ENCODE results near the gene WDR45B. TPM values are rescaled to one million over a fixed set of nuclear protein-coding genes. Genes with fewer than 3 reads are reported as not detected.

Gene WDR45B
- polyA plus RNA-seq, 1 of the 3 experiments (the other 2 are of a cell fraction) = 171 TPM

- CTCF ChIA-PET = interaction anchor here (0.8 to 1.2 kb wide), 2 partner anchors 18 to 113 kb away, joined by 4 to 5 read pairs; no protein-coding TSS in a partner anchor
These were observed 14.5 kb upstream of the WDR45B start for GRCh38 chr17:82662711-82663261.

DNA sequence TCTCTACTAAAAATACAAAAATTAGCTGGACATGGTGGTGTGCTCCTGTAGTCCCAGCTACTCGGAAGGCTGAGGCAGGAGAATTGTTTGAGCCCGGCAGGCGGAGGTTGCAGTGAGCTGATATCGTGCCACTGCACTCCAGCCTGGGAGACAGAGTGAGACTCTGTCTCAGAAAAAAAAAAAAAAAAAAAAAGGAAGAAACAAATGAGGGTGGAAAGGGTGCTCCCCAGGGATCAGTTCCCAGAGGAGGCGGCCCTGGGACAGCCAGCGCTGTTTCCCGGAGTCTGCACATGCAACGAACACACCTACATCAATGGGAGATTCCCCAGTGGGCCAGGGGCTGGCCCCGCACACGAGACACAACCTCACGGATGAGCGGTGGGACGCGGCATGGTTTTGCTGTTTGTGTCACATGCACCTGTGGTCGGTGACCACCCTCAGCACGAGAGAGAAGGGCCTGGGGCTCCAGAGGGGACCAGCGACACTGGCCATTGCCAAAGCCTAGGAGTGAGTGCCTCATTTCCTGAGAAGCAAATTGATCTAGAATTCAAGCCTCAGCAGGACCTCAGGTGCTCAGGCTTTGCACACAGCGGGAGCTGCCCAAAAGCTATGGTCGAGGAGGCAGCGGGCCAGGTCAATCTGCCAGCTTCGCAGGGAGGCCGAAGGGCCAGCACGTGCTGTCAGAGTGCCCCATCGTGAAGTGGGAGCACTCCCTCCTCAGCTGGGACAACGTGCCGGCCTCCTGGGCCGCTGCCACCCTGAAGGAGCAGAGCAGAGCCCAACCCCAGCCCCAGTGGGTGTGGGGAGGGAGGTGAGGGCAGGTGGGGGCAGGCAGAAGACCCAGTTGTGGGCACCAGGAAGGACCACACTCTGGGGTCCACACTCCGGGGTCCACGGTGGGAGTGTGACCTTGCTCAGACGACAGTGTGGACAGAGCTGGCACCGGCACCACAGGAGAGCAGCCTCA, 13.8 kb upstream of the WDR45B start:
- H3K4me2 ChIP-seq = no peak overlapping the region
- POLR2A ChIA-PET = interaction anchor here (0.7 kb wide), 1 partner anchor 27 kb away, joined by 3 read pairs; no protein-coding TSS in a partner anchor
- no peaks in the 10 kb centered on the region for H3K36me3 ChIP-seq (replicated peaks in 1 of 2; ENCODE audit: control insufficient read depth in 1 of 2, insufficient read depth in 2 of 2, low read length in 1 of 2)
- CTCF ChIA-PET = interaction anchor here (0.8 to 1.2 kb wide), 2 partner anchors 19 to 114 kb away, joined by 4 to 5 read pairs; no protein-coding TSS in a partner anchor
- H3K9me3 ChIP-seq = no peaks in the 10 kb centered on the region
- no peaks in the 10 kb centered on the region for H3K79me2 ChIP-seq (ENCODE audit: insufficient read depth)
- no peak overlapping the region for H3K27ac ChIP-seq (ENCODE audit: low read depth in 2 of 2, low read length in 1 of 2)
- no peaks in the 10 kb centered on the region for H3K27me3 ChIP-seq (ENCODE audit: insufficient read depth)
- no peak for DNase-seq
- peaks cover 0 to 2% of the 10 kb centered on the region in 2 experiments; a peak in 1 of 4 replicates for H3K4me1 ChIP-seq (ENCODE audit: control insufficient read depth in 1 of 2, insufficient read depth in 2 of 2, low read depth in 1 of 2, low read length in 1 of 2)
- WGBS (ENCODE audit: low lambda C conversion rate) = 87% methylated on average over 21 of the region's 31 CpGs
- H3F3A ChIP-seq (replicated peaks; ENCODE audit: insufficient read depth) = peaks cover 4% of the 10 kb centered on the region
- no peaks in the 10 kb centered on the region for H4K20me1 ChIP-seq (ENCODE audit: insufficient read depth)
- no peaks in the 10 kb centered on the region for H3K9me2 ChIP-seq
- TF ChIP-seq, protein P1, sequence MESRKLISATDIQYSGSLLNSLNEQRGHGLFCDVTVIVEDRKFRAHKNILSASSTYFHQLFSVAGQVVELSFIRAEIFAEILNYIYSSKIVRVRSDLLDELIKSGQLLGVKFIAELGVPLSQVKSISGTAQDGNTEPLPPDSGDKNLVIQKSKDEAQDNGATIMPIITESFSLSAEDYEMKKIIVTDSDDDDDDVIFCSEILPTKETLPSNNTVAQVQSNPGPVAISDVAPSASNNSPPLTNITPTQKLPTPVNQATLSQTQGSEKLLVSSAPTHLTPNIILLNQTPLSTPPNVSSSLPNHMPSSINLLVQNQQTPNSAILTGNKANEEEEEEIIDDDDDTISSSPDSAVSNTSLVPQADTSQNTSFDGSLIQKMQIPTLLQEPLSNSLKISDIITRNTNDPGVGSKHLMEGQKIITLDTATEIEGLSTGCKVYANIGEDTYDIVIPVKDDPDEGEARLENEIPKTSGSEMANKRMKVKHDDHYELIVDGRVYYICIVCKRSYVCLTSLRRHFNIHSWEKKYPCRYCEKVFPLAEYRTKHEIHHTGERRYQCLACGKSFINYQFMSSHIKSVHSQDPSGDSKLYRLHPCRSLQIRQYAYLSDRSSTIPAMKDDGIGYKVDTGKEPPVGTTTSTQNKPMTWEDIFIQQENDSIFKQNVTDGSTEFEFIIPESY (IDR thresholded peaks at IDR 0.05; ENCODE audit: borderline replicate concordance, low read depth) = no peak
- TF ChIP-seq RFX5 (IDR thresholded peaks at IDR 0.05; ENCODE audit: low read length) = no peak
- TF ChIP-seq FOXJ3 (CRISPR knock-in tag; IDR thresholded peaks at IDR 0.05) = no peak
- TF ChIP-seq CTCF (IDR thresholded peaks at IDR 0.05) = no peak
- TF ChIP-seq, protein P2, sequence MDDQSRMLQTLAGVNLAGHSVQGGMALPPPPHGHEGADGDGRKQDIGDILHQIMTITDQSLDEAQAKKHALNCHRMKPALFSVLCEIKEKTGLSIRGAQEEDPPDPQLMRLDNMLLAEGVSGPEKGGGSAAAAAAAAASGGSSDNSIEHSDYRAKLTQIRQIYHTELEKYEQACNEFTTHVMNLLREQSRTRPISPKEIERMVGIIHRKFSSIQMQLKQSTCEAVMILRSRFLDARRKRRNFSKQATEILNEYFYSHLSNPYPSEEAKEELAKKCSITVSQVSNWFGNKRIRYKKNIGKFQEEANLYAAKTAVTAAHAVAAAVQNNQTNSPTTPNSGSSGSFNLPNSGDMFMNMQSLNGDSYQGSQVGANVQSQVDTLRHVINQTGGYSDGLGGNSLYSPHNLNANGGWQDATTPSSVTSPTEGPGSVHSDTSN (IDR thresholded peaks at IDR 0.05) = no peak
- no peak for TF ChIP-seq SMC3 (IDR thresholded peaks at IDR 0.05; ENCODE audit: low read depth, low read length)
- no peak for TF ChIP-seq CHD2 (IDR thresholded peaks at IDR 0.05; ENCODE audit: low read length, partially characterized antibody)
- TF ChIP-seq RAD21 (IDR thresholded peaks at IDR 0.05; ENCODE audit: low read length) = no peak
- TF ChIP-seq, protein P3, sequence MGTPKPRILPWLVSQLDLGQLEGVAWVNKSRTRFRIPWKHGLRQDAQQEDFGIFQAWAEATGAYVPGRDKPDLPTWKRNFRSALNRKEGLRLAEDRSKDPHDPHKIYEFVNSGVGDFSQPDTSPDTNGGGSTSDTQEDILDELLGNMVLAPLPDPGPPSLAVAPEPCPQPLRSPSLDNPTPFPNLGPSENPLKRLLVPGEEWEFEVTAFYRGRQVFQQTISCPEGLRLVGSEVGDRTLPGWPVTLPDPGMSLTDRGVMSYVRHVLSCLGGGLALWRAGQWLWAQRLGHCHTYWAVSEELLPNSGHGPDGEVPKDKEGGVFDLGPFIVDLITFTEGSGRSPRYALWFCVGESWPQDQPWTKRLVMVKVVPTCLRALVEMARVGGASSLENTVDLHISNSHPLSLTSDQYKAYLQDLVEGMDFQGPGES (IDR thresholded peaks at IDR 0.05; ENCODE audit: low read depth, low read length) = no peak
- no peak for TF ChIP-seq NFIC (IDR thresholded peaks at IDR 0.05; ENCODE audit: borderline replicate concordance)
- TF ChIP-seq TEAD4 (IDR thresholded peaks at IDR 0.05; ENCODE audit: borderline replicate concordance, insufficient read depth) = no peak
- TF ChIP-seq GATA2 (CRISPR knock-in tag; IDR thresholded peaks at IDR 0.05) = no peak
- TF ChIP-seq ELF1 (IDR thresholded peaks at IDR 0.05) = no peak
- no peak for TF ChIP-seq EP300 (IDR thresholded peaks at IDR 0.05; ENCODE audit: borderline replicate concordance in 1 of 2, low read depth in 1 of 2, low read length in 1 of 2)
- no peak for TF ChIP-seq TAF1 (IDR thresholded peaks at IDR 0.05; ENCODE audit: borderline replicate concordance, low read depth, low read length)
- no peak for TF ChIP-seq FOSL2 (IDR thresholded peaks at IDR 0.05; ENCODE audit: borderline replicate concordance, low read depth)
- H2AFZ ChIP-seq (ENCODE audit: low read depth) = no peak overlapping the region
- no peak overlapping the region for H3K4me3 ChIP-seq (ENCODE audit: low read depth in 2 of 2, low read length in 1 of 2)
- no peak overlapping the region for H3K9ac ChIP-seq

More at GRCh38 chr17:82662711-82663261, 14.5 kb upstream of the WDR45B start:
- Histone ChIP-seq H3K27me3 (ENCODE audit: insufficient read depth) (no peaks in the 10 kb centered on the region), H4K20me1 (ENCODE audit: insufficient read depth) (no peaks in the 10 kb centered on the region), H3K36me3 (replicated peaks in 1 of 2; ENCODE audit: control insufficient read depth in 1 of 2, insufficient read depth in 2 of 2, low read length in 1 of 2) (no peaks in the 10 kb centered on the region), H3K9me2 (no peaks in the 10 kb centered on the region), H3K9ac (no peak overlapping the region), H3F3A (replicated peaks; ENCODE audit: insufficient read depth) (peaks cover 4% of the 10 kb centered on the region), H3K4me2 (no peak overlapping the region), H3K9me3 (no peaks in the 10 kb centered on the region), H3K4me1 (ENCODE audit: control insufficient read depth in 1 of 2, insufficient read depth in 2 of 2, low read depth in 1 of 2, low read length in 1 of 2) (peaks cover 0 to 2% of the 10 kb centered on the region in 2 experiments; a peak in 1 of 4 replicates), H3K4me3 (ENCODE audit: low read depth in 2 of 2, low read length in 1 of 2) (no peak overlapping the region), H3K27ac (ENCODE audit: low read depth in 2 of 2, low read length in 1 of 2) (no peak overlapping the region), H3K79me2 (ENCODE audit: insufficient read depth) (no peaks in the 10 kb centered on the region), H2AFZ (ENCODE audit: low read depth) (no peak overlapping the region)
- no peak for DNase-seq
- no peak for TF ChIP-seq EP300 (IDR thresholded peaks at IDR 0.05; ENCODE audit: borderline replicate concordance in 1 of 2, low read depth in 1 of 2, low read length in 1 of 2)
- POLR2A ChIA-PET = no interaction called here
- 92% methylated on average over 20 of the region's 20 CpGs for WGBS (ENCODE audit: low lambda C conversion rate)

All from SK-N-SH (cell line).